HG03280 (cell line): ENCODE measurements around the gene C1orf198.
A peak's percentile ranks its signal among the peaks of the same experiment; 100 is the strongest.

ENCODE experiments used
- ATAC-seq: cut with Tn5 transposase; IDR thresholded peaks from one replicate; pipeline ENCODE4 v1.9.1; 2021; ENCODE audit warnings: mild to moderate bottlenecking, moderate library complexity; ENCODE audit not compliant: unreplicated experiment

Gene C1orf198

DNA sequence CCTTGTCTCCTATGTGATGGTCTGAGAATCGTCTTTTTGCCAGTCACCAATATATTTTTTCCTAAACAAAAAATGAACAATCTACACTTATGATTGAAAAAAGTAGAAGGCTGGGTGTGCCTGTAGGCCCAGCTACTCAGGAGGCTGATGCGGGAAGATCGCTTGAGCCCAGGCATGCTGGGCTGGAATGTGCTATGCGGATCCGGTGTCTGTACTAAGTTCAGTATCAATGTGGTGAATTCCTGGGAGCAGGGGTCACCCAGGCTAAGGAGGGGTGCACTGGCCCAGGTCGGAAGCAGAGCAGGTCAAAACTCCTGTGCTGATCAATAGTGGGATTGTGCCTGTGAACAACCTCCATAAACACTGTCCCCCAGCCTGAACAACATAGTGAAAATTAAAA, 25.7 kb upstream of the C1orf198 start:
- no peak for ATAC-seq

GRCh38 chr1:230892018-230892491, 23.7 kb upstream of the C1orf198 start:
- ATAC-seq: no peak

DNA sequence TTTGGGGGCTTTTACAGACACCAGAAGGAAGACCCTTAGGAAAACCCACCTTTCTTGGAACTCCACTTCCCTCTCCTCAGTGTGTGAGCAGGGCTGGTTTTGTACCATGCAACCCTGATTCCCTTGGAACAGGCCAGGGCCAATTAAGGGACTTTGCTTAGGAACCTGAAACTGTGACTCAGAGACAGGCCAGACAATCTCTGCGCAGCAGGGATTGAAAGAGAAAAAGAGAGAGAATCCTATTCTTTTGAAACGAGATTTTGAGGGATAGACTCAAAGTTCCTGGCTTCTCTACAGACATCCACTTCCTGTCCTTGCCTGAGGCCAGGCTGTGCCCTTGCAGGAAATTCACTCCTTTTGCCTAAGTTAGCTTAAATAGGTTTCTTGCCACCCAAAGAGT, 23.1 kb upstream of the C1orf198 start:
- ATAC-seq: no peak

DNA sequence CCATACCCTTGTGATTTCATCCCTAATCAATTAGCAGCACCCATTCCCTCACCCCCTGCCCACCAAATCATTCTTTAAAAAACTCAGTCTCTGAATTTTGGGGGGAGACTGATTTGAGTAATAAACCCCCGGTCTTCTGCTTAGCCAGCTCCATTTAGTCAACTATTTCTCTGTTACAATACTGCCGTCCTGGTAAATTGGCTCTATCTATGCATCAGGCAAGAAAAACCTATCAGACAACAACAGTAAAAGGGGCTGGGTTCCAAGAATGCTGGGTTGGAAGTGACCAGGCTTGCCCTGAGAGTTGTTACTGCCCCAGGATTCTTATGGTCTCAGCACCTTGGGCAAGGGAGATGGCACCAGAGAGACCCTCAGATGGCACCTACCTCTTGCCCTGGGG, 16.3 kb upstream of the C1orf198 start:
- no peak for ATAC-seq

- ATAC-seq: no peak
Observed at GRCh38 chr1:230883967-230884366, 15.6 kb upstream of the C1orf198 start.

- no peak for ATAC-seq
Observed at GRCh38 chr1:230879778-230880177, 11.5 kb upstream of the C1orf198 start.

DNA sequence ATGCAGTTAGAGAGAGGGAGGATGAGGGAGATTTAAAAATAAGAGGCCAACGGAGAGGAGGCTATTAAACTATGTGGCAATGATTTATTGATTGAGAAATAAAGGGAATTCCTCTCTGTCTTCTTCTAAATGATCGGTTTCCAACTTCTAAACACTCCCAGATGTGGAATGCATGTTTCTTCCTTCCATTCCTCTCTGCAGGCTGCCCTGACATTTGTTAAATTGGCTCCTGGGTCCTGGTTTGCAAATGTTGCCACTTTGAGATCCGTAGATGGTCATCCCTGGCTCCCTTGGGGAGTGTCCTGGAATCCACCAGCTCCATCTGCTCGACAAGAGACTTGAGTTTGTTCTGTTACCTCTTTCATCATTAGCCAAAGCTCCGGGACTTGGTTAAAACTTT, 10.3 kb upstream of the C1orf198 start:
- ATAC-seq: no peak

GRCh38 chr1:230877924-230878590, 9.7 kb upstream of the C1orf198 start:
- ATAC-seq: no peak

DNA sequence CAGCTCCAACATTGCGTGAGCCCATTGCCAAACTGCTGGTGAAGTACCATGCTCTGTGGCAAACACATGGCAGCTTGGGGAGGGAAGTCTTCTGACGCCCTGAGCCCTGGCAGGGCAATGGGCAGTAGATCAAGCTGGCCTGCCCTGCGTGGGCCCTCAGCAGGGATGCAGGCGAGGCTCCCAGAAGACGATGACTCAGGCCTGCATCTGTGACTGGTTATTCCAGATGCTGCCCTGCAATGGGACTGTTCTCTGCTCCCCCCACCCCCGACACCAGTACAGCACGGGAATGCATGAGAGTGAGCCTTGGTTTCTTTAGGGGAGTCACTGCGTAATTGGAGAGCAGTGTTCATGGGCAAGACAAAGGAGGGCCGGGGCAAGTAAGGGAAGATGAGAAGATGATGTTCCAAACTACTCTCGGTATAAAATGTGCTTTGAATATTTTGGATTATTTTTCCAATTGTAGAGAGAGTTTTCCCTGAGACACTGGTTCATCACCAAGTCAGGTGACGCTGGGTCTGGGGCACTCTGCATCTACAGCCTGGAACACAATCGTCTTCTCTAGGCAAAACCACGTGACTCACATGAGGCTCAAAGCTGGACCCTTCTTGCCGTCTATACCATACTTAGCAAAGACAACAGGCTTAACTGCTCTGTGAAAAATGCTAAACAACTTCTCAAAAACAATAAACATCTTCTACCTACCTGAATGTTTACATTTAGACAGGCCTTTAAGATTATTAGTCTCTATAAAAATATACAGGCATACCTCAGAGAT, 9.0 kb upstream of the C1orf198 start:
- ATAC-seq: no peak

GRCh38 chr1:230876660-230877059, 8.3 kb upstream of the C1orf198 start:
- ATAC-seq: no peak

GRCh38 chr1:230875370-230875769, 7.0 kb upstream of the C1orf198 start:
- no peak for ATAC-seq

DNA sequence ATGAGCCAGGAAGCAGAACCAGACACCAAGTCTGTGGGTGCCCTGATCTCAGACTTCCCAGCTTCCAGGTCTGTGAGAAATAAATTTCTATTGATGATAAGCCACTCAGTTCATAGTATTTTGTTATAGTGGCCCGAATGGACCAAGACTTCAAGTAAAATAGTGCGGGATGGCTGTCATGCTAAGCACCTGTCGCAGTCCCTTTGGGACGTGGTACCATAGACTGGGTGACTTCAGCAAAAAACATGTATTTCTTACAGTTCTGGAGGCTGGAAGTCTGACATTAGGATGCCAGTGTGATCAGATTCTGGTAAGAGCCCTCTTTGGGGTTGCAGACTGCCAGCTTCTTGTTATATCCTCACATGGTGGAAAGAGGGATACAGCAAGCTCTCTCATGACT, 2.6 kb upstream of the C1orf198 start:
- no peak for ATAC-seq

- no peak for ATAC-seq
Observed at GRCh38 chr1:230869500-230869899, 1.2 kb upstream of the C1orf198 start.

- ATAC-seq: peak; percentile 37
Observed at GRCh38 chr1:230868736-230869385, 540 bp upstream of the C1orf198 start.

- ATAC-seq: no peak
Observed at GRCh38 chr1:230867101-230867902, 1.0 kb downstream of the C1orf198 start.

DNA sequence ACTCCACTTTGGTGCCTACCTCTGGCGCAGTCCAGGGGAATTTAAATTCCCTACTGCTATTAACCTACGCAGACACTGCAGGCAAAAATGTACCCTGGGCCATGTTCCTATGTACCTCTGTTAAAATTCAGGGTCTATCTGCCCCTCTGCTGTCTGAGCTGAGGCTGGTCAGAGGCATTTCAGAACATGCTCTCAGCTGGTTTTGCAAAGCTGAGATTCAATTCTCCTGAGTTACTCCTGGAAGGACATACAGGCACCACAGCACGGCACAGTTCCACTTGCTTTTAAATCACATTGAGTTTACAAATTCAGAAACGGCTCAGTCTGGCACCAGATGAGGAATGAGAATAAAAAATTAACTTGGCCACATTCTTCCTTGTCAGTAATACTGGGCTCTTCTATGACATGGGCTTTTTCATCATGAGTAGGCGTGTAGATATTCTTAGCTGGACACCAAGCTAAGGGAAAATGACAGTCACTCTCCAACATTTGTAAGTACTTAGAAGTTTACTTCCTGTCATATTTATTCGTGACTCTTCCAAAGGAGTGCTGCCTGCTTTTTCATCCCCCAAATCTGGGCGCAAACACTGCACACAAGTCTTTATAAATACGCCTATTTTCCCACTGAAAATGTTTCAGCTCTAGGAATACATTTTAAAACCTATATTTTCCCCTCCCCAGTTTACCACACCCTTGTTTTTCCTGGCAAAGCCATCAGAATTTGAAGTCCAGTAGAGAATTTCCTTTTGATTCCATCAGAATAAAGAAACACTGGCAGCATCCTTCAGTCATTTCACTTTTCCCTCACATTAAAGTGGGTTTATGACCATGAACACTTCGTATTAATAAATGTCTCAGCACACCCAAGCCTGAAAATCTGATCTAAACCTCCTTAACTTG, 1.9 kb downstream of the C1orf198 start:
- ATAC-seq: no peak

DNA sequence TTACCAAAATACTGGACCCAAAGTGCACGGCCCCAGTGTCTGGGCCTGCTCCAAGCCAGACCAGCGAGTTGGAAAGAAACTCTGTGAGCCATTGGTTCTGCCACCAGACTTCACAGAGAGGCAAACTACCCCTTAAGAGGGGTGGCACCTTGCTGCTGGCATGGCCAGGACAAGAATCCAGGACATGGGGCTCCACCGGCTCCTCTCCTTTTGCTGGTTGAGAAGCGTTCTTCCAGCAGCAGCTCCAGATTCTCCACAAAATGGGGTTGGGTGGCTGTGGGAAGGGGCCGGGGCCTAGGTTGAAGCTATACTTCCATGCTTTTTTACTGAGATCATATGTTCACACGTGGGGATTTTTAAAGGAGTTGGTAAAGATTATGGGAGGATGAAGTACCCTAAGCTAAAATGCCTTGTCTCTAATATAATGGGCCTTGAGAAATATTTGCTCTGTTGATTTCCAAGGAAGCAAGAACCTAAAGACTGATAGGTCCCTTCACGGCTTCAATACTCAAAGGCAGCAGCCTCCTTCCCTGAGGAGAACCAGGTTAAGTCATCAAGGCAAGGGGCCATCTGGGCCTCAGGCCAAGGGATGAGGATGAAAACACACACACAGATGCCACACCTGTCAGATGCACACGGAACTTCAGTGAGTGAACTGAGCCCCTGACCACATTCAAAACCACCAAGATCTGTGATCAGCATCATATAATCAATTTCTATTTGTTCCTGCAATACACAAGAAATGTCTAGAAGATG, 3.1 kb downstream of the C1orf198 start:
- no peak for ATAC-seq

DNA sequence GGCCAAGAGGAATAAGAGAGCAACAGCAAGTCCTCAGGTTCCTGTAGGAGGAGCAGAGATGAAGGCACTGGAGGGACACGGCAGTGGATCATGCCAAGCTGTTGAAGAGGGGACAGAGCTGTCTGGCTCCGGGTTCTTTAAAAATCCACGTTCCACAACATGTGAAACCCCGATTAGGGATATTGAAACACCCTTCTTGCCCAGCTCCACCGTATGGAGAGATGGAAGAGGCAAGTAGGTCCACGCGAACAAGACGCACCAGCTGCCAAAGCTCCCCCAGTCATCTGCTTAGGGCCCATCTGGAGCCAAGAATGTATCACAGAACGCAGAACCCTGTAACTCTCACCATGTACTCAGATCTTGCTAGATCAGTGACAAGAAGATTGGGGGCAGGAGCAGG, 3.9 kb downstream of the C1orf198 start:
- no peak for ATAC-seq

DNA sequence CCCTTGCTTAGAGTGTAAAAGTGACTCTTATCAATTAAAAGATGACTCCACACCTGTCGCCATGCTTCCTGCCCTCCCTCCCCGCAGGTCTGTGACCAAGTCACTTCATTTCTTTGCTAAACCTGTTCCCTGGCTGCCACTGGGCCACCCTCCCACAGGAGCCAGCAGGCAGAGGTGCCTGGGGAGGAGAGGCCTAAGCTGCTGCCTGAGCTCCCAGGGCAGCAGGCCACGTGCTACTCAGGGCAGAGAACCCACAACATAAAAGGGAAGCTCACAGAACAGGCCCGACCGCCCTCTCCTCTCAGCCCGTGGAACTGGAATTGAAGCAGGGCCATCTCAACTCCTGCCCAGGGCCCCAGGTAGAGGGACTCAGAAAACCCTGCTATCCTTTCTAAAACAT, 4.9 kb downstream of the C1orf198 start:
- no peak for ATAC-seq
